GM12801 (cell line): Measurements from ENCODE around the gene HOXB9.

ENCODE experiments used
- TF ChIP-seq, protein P1 (sequence below): IDR thresholded peaks from one replicate; pipeline ENCODE4 v1.5.1; 2011; ENCODE audit warnings: control low read depth; ENCODE audit not compliant: insufficient read length; ENCODE audit errors: extremely low read depth

Gene HOXB9

DNA sequence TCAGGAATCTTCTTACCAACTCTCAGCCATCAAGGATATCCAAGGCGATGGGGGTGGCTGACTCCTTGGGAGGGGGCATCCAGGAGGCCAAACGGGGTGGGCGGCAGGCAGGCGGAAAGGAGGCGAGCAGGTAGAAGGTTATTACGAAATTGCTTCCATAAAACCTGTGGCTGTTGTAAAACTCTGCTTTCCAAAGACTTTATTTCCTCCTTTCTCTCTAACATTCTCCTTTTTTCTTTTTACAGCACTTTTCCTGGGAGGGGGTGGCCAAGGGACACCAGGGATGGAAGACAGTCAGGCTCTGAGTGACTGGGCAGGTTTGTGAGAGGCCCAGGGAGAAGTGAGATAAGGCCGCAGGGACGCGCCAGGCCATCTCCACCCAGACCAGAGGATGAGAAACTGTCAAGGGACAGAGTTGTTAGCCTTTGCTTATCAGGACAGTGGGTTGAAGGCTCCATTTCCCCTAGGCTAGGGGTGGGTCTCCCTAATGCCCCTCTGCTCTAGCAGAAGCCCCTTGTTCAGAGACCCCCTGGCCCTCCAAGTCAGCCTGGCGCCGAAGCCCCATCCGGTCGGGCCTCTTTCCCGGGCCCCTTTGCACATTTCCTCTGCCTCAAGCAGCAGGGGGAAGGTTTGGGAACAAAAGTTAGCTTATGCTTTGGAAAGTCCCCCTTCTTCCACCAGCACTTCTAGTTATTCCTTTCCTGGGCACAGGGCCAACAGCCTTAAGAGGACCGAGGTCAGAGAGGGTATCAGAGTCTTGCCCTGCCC lies 5.0 kb upstream of the HOXB9 start:
- TF ChIP-seq, protein P1, sequence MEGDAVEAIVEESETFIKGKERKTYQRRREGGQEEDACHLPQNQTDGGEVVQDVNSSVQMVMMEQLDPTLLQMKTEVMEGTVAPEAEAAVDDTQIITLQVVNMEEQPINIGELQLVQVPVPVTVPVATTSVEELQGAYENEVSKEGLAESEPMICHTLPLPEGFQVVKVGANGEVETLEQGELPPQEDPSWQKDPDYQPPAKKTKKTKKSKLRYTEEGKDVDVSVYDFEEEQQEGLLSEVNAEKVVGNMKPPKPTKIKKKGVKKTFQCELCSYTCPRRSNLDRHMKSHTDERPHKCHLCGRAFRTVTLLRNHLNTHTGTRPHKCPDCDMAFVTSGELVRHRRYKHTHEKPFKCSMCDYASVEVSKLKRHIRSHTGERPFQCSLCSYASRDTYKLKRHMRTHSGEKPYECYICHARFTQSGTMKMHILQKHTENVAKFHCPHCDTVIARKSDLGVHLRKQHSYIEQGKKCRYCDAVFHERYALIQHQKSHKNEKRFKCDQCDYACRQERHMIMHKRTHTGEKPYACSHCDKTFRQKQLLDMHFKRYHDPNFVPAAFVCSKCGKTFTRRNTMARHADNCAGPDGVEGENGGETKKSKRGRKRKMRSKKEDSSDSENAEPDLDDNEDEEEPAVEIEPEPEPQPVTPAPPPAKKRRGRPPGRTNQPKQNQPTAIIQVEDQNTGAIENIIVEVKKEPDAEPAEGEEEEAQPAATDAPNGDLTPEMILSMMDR = no peak

DNA sequence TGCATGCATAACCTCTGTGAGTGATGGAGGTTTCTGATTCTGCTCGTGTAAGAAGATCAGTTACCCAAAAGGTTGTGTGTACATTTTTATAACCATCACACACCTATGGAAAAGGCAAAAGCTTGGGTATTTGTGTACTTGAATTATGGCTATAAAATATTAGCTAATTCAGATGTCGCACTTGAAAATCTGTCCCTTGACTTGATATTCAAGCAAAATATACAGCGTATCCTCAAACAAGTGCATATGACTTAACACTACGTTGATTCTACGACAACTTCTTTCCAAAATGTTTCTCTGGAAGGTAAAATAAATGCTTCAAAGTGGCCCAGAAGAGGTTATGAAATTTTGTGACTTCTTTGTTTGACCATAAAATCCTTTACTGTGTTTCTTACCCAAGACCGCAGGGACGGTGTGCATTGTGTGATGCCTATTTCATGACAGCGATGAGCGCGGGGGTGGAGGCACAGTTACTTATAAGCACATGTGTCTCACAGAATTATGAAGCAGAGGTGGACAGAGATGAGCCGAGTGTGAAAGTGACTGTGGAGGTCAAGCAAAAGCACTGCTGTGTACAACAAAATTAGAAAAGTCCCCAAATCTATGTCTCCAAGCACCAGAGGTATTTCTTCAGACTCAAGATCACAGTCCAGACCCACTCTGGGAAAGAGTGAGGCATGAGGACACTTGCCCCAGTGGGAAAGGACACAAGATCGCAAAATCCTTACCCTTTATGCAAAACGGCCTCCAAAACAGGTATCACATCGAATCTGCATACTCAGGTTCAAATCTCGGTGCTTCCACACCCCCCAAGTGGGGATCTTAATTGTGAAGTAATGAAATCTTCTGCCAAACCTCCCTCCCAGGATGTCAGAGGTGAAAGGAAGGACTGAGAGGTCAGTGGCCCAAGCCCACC lies 4.1 kb upstream of the HOXB9 start:
- TF ChIP-seq, protein P1 = no peak

DNA sequence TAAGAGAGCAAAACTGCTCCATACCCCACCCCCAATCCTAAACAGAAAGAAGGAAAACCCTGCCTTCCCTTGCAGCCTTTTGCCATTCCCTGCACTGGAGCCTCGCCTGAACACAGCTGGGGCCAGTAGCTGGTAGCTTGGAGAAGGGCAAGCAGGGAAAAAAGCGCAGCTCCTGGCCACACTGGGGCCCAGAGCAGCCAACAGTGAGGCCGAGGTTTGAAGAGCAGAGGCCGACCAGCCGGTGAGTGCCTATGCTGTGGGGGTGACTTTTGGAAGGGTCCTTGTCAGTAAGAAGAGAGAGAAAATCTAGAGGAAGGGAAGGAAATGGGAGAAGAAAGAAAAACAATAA lies 3.2 kb upstream of the HOXB9 start:
- TF ChIP-seq, protein P1 = no peak

DNA sequence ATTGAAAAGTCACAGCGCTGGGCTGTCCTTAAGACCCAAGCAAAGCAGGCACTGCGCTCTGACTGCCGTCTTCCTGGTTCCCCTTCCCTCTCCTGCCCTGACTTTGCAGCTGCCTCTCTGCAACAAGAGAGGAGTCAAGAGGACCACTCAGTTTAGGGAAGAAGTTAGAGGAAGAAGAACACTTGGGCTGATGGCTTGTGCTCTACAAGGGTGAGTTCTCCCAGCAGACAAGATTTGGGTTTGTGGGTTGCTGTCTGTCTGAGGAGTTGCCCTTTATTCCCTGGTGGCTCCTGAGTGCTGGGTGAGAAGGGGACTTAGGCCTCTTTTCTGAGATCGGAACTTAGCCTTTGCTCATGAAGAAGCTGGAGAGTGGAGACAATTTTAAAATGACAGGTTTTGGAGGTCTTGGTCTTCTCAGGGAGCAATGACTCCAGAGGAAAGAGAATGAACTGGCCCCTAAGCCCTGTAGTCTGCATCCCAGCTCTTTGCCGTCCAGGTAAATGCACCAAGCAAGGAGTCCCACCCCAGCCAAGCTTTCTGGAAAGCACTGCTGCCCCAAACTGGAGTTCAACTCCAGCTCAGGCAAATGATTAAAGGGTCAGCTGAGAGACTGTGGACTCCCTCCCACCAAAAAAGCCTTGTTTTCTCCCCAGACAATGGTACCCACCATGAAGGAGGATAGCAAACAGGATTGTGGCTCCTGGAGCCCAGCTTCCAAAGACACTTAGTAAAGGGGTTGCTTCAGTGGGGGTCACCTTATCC lies 2.7 kb upstream of the HOXB9 start:
- TF ChIP-seq, protein P1 = no peak

DNA sequence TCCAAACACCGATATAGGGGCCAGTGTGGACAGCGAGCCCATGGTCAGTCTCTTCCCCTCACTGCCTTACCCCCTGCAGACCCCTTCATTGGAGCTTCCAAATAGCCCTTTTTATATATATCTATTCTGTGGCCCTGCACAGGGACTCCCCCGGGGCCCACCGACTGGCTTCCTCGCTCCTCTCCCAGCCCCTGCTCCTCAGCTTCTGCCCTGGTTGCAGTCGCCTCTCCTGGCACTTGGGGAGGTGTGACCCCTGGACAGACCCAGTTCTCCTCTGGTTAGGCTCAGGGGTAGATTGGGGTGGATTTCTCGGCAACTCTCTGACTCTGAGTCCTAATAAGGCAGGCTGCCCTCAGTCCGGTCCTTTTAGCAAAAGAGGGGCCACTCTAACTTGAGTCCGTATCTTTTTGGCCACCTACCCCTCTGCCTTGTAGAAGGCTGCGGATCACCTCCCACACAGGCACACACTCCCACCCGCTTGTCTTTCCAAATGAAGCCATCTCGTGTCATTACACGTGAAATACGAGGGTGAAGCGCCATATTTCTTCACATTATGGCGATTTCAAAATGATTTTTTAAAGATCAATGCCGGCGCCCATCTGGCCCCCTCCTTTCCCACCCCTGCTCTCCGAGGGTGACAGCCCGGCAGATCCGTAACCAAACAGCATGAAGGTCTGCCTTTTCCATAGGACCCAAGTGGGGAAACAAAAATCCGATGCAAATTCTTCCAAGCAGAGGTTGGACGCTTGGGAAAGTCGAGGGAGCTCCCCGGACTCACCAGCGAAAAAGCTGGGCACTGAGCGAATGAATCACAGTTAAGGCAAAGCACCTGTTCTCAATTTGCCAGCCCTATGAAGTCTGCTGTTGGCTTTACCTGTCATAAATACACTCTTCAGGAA lies 1.7 kb upstream of the HOXB9 start:
- TF ChIP-seq, protein P1 = no peak

DNA sequence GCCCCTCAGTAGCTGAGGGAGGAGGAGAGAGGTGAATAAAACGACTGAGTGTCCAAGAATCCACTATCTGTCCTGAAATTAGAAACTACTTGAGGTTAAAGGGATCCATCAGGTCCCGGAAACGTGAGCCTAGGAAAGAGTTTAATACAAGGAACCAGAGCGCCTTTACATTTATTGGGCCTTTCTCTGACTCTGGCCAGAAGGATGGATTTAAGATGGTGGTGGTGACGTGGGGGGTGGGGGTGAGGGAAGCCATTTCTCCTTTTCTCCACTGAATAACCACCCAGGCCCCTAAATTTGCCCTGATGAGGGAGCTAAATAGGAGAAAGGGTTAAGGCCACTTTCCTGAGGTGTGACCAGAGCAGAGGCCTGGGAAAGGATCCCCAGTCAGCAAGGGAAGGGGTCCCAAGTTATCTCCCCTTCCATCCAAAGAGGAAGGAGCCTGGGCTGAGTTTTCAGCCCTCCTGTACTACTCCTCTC lies 1.0 kb upstream of the HOXB9 start:
- TF ChIP-seq, protein P1 = no peak
